Ishikawa (cell line): ENCODE measurements around the gene PLCB1.

Experiments used
- EP300 ChIP-seq: IDR thresholded peaks from 2 replicates; pipeline ENCODE4 v1.6.1; 2012; ENCODE audit warnings: borderline replicate concordance
- NFIC ChIP-seq: IDR thresholded peaks from 2 replicates; pipeline ENCODE4 v1.6.1; 2012
- RAD21 ChIP-seq: IDR thresholded peaks from 2 replicates; pipeline ENCODE4 v1.6.1; 2012; ENCODE audit warnings: low read depth
- TAF1 ChIP-seq: IDR thresholded peaks from 2 replicates; pipeline ENCODE4 v1.6.1; 2012; ENCODE audit warnings: low read depth, mild to moderate bottlenecking
- TCF12 ChIP-seq: IDR thresholded peaks from 2 replicates; pipeline ENCODE4 v1.6.1; 2012; ENCODE audit warnings: low read depth
- TEAD4 ChIP-seq: IDR thresholded peaks from 2 replicates; pipeline ENCODE4 v1.6.1; 2012
- YY1 ChIP-seq: IDR thresholded peaks from 2 replicates; pipeline ENCODE4 v1.6.1; 2012; ENCODE audit warnings: low read depth
- ZBTB7A ChIP-seq: IDR thresholded peaks from 2 replicates; pipeline ENCODE4 v1.6.1; 2012; ENCODE audit warnings: low read depth
- TF ChIP-seq, protein P1 (sequence below): IDR thresholded peaks from 2 replicates; pipeline ENCODE4 v1.6.1; 2012
- TF ChIP-seq, protein P2 (sequence below): IDR thresholded peaks from 2 replicates; pipeline ENCODE4 v1.6.1; 2012
- TF ChIP-seq, protein P3 (sequence below): IDR thresholded peaks from 2 replicates; pipeline ENCODE4 v1.6.1; 2012; ENCODE audit warnings: low read depth, mild to moderate bottlenecking

DNA sequence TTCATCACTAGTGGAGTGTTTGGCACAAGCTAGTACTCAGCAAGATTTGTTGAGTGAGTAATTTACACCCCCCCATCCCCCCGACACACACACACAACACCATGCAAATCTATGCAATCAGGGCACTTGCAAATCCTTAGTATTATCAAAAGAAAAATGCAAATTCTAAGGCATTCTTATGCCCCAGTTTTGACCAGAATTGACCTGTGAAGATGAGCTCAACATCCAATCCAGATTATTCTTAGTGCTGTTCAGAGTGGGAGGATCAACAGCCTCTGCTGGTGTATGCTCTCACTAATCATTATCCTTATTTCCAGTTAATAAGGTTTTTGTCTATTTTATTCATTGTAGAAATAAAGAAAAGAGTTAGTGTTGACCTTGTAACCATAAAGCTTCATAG, 185.4 kb downstream of the PLCB1 start:
- no peak for TF ChIP-seq EP300
- TF ChIP-seq, protein P1, sequence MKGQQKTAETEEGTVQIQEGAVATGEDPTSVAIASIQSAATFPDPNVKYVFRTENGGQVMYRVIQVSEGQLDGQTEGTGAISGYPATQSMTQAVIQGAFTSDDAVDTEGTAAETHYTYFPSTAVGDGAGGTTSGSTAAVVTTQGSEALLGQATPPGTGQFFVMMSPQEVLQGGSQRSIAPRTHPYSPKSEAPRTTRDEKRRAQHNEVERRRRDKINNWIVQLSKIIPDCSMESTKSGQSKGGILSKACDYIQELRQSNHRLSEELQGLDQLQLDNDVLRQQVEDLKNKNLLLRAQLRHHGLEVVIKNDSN, result no peak
- no peak for TF ChIP-seq NFIC
- TF ChIP-seq RAD21, result no peak
- no peak for TF ChIP-seq TAF1
- TF ChIP-seq TCF12, result no peak
- TF ChIP-seq, protein P2, sequence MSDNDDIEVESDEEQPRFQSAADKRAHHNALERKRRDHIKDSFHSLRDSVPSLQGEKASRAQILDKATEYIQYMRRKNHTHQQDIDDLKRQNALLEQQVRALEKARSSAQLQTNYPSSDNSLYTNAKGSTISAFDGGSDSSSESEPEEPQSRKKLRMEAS, result no peak
- TF ChIP-seq YY1, result no peak
- TF ChIP-seq, protein P3, sequence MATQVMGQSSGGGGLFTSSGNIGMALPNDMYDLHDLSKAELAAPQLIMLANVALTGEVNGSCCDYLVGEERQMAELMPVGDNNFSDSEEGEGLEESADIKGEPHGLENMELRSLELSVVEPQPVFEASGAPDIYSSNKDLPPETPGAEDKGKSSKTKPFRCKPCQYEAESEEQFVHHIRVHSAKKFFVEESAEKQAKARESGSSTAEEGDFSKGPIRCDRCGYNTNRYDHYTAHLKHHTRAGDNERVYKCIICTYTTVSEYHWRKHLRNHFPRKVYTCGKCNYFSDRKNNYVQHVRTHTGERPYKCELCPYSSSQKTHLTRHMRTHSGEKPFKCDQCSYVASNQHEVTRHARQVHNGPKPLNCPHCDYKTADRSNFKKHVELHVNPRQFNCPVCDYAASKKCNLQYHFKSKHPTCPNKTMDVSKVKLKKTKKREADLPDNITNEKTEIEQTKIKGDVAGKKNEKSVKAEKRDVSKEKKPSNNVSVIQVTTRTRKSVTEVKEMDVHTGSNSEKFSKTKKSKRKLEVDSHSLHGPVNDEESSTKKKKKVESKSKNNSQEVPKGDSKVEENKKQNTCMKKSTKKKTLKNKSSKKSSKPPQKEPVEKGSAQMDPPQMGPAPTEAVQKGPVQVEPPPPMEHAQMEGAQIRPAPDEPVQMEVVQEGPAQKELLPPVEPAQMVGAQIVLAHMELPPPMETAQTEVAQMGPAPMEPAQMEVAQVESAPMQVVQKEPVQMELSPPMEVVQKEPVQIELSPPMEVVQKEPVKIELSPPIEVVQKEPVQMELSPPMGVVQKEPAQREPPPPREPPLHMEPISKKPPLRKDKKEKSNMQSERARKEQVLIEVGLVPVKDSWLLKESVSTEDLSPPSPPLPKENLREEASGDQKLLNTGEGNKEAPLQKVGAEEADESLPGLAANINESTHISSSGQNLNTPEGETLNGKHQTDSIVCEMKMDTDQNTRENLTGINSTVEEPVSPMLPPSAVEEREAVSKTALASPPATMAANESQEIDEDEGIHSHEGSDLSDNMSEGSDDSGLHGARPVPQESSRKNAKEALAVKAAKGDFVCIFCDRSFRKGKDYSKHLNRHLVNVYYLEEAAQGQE, result no peak
- no peak for TF ChIP-seq TEAD4
- TF ChIP-seq ZBTB7A, result no peak
